NCI-H146 (cell line): ENCODE measurements around the gene RTP1.
"Not testable (repeated sequence)": the region's sequence is repeated elsewhere in the genome, so short reads cannot be mapped to it uniquely, and the experiment has no call there.

Experiments used
- DNase-seq: peaks from one replicate; lab custom pipeline; 2025; lab: John Stamatoyannopoulos, UW

RTP1 gene

GRCh38 chr3:187198490-187198889 lies 1.2 kb downstream of the RTP1 start:
- no peak for DNase-seq

- DNase-seq, result not testable (repeated sequence)
Measured at GRCh38 chr3:187199463-187200050, 2.3 kb downstream of the RTP1 start.

- DNase-seq, result no peak
Measured at GRCh38 chr3:187205683-187206082, 8.4 kb downstream of the RTP1 start.

GRCh38 chr3:187207062-187207461 lies 9.8 kb downstream of the RTP1 start:
- DNase-seq, result no peak

GRCh38 chr3:187207624-187208023 lies 10.3 kb downstream of the RTP1 start:
- no peak for DNase-seq

GRCh38 chr3:187208159-187208558 lies 10.9 kb downstream of the RTP1 start:
- DNase-seq, result no peak

GRCh38 chr3:187209491-187209890 lies 12.2 kb downstream of the RTP1 start:
- DNase-seq, result no peak

GRCh38 chr3:187210091-187210490 lies 12.8 kb downstream of the RTP1 start:
- no peak for DNase-seq

- no peak for DNase-seq
Measured at GRCh38 chr3:187210545-187211327, 13.4 kb downstream of the RTP1 start.

GRCh38 chr3:187211532-187212195 lies 14.4 kb downstream of the RTP1 start:
- DNase-seq, result no peak

- no peak for DNase-seq
Measured at GRCh38 chr3:187212196-187212545, 14.9 kb downstream of the RTP1 start.

GRCh38 chr3:187212705-187213104 lies 15.4 kb downstream of the RTP1 start:
- DNase-seq, result no peak

GRCh38 chr3:187213616-187214015 lies 16.3 kb downstream of the RTP1 start:
- DNase-seq, result no peak

- DNase-seq, result no peak
Measured at GRCh38 chr3:187215460-187215859, 18.2 kb downstream of the RTP1 start.

- no peak for DNase-seq
Measured at GRCh38 chr3:187222801-187223200, 25.5 kb downstream of the RTP1 start.

GRCh38 chr3:187223799-187224198 lies 26.5 kb downstream of the RTP1 start:
- no peak for DNase-seq

GRCh38 chr3:187227658-187228258 lies 30.5 kb downstream of the RTP1 start:
- DNase-seq, result no peak

- no peak for DNase-seq
Measured at GRCh38 chr3:187228740-187229139, 31.5 kb downstream of the RTP1 start.

- DNase-seq, result no peak
Measured at GRCh38 chr3:187230011-187230410, 32.7 kb downstream of the RTP1 start.

- no peak for DNase-seq
Measured at GRCh38 chr3:187236962-187237361, 39.7 kb downstream of the RTP1 start.

GRCh38 chr3:187237741-187238140 lies 40.5 kb downstream of the RTP1 start:
- DNase-seq, result no peak

- DNase-seq, result no peak
Measured at GRCh38 chr3:187238239-187238638, 41.0 kb downstream of the RTP1 start.

GRCh38 chr3:187238835-187239234 lies 41.5 kb downstream of the RTP1 start:
- not testable (repeated sequence) for DNase-seq
